SH-SY5Y (cell line): Measurements from ENCODE around the gene DAB2.

ENCODE experiments used
- GATA2 ChIP-seq: IDR thresholded peaks from 2 replicates; pipeline ENCODE4 v1.6.1; 2011; ENCODE audit warnings: mild to moderate bottlenecking, low read depth, low read length
- GATA3 ChIP-seq: IDR thresholded peaks from 2 replicates; pipeline ENCODE4 v1.6.1; 2011; ENCODE audit warnings: low read depth, mild to moderate bottlenecking, low read length, moderate library complexity

GRCh38 chr5:39414426-39414825 is 10.4 kb downstream of the DAB2 start:
- TF ChIP-seq GATA2 = no peak
- no peak for TF ChIP-seq GATA3
